HG03135 (cell line): ENCODE results near the gene RBSN.

Experiments used
- ATAC-seq: cut with Tn5 transposase; IDR thresholded peaks from one replicate; pipeline ENCODE4 v1.9.1; 2021; ENCODE audit warnings: mild to moderate bottlenecking, moderate library complexity; ENCODE audit not compliant: unreplicated experiment

RBSN gene

GRCh38 chr3:15102256-15102655 is 3.3 kb upstream of the RBSN start:
- ATAC-seq = no peak

DNA sequence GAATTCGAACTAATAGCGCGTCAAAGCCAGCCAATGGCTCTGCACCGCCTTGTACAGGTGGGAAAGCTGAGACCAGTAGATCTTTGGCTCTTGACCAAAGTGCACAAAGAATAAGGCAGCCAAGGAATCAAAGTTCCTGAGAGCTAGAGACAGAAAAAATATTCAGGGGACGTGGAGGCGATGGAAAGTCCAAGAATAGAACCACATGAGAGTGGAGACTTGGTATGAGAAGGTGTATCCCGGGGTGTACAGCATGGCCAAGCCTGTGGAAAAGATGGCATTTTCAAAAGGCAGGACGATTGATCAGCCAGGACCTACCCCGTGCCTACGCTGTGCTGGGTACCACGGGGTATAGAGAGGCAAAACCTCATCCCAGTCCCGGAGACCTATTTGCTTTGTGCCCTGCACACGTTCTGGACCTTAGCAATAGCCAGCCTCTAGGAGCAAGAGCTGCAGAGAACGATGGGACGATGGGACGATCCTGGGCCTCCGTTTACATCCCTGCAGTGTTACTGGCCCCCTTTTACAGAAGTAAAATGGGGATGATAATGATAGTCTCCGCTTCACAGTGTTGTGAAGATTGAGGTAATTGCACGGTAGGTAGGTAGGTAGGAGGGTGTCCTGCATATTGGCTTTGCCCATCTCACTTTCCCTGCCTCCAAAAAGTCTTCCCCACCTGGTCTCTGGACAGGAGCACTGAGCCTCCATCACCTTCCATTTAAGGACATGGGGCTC is 583 bp upstream of the RBSN start:
- peak; percentile 21 for ATAC-seq

DNA sequence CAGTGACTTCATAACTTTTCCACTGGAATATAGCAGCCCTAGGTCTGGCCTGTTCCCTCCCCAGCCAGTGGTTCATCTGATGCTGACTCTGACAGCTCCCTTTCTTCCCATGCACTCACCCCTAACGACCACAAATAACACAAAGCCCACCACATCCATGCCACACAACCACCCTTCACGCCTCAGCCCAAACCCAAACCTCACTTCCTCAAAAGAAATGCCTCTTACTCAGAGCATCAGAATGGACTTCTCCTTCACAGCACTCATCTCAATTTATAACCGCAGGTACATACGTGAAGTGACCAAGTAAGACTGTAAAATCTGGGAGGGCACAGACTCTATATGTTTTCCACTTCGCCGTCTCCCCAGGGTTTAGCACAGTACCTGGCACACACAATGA is 1.1 kb downstream of the RBSN start:
- ATAC-seq = no peak

DNA sequence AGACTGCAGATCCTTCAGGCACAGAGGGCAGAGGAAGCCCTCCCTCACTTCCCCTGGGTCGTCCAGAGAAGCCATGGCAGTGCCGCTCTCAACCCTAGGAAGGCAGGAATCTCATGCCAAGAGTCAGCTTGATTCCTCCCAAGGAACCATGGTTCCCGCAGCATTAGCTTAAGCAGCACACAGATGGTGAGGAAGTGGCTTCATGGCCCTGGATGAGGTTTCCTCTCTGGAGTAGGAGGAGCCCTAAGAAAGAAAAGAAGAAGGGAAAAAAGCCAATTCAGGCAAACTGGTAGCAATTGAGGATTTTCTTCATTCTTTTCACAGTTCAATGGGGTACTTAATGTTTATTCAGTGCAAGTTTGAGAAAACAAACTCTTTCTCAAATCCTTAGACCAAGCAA is 2.9 kb downstream of the RBSN start:
- no peak for ATAC-seq

GRCh38 chr3:15094187-15094875 is 4.6 kb downstream of the RBSN start:
- no peak for ATAC-seq

- ATAC-seq = no peak
These were observed 6.3 kb downstream of the RBSN start for GRCh38 chr3:15092686-15093085.

- no peak for ATAC-seq
These were observed 7.4 kb downstream of the RBSN start for GRCh38 chr3:15091575-15091974.

DNA sequence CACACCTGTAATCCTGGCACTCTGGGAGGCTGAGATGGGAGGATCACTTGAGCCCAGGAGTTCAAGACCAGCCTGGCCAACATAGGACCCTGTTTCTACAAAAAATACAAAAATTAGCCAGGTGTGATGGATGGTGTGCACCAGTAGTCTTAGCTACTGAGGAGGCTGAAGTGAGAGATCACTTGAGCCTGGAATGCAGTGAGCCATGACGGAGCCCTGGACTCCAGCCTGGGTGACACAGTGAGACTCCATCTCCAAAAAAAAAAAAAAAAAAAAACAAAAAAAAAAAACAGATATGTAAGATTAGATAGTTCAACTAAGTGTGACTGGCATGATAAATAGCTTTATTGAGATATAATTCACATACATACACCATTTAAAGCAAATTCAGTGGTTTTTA is 9.7 kb downstream of the RBSN start:
- no peak for ATAC-seq

GRCh38 chr3:15086699-15087098 is 12.2 kb downstream of the RBSN start:
- ATAC-seq = no peak

GRCh38 chr3:15086263-15086662 is 12.7 kb downstream of the RBSN start:
- no peak for ATAC-seq

GRCh38 chr3:15083252-15083651 is 15.7 kb downstream of the RBSN start:
- ATAC-seq = no peak

GRCh38 chr3:15081960-15082664 is 16.8 kb downstream of the RBSN start:
- no peak for ATAC-seq

GRCh38 chr3:15079091-15079490 is 19.9 kb downstream of the RBSN start:
- ATAC-seq = no peak

DNA sequence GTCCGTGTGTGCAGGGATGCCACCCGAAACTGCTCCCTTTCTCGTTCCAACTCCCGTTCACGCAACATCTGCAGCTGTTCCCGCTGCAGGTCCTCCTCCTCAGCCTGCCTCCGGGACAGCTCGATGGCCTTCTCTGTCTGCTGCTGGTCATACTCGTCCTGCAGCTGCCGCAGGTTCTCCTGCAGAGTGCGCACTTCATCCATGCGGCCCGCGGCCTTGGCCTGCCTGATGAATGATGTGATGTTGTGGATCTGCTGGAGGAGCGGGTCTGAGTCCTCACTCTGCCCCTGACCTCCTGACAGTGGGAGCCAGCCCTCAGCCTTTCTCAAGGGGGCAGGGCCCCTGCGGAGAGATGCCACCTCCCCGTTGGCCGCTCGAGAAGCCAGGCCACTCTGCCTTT is 24.4 kb downstream of the RBSN start:
- ATAC-seq = no peak

DNA sequence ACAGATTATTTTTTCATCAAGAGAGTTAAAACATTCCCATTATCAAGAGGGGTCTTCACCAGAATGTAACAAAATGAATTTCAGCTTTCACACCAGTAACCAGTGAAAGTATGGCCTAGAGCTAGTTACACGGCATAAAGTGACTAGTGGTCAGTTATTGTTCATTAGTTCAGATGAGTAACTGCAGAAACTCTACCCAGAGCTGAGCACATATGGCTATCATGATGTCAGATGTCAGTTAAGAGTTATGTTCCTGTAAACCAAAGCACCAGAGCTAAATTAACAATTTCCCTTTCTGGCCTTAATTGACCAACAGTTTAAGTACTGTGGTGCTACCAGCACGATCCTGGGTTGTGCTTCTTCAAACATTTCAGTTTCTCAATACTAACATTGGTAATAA is 27.2 kb downstream of the RBSN start:
- ATAC-seq = no peak

- no peak for ATAC-seq
These were observed 29.5 kb downstream of the RBSN start for GRCh38 chr3:15069441-15069840.

- no peak for ATAC-seq
These were observed 32.5 kb downstream of the RBSN start for GRCh38 chr3:15066467-15066866.

GRCh38 chr3:15065550-15066007 is 33.4 kb downstream of the RBSN start:
- ATAC-seq = no peak

DNA sequence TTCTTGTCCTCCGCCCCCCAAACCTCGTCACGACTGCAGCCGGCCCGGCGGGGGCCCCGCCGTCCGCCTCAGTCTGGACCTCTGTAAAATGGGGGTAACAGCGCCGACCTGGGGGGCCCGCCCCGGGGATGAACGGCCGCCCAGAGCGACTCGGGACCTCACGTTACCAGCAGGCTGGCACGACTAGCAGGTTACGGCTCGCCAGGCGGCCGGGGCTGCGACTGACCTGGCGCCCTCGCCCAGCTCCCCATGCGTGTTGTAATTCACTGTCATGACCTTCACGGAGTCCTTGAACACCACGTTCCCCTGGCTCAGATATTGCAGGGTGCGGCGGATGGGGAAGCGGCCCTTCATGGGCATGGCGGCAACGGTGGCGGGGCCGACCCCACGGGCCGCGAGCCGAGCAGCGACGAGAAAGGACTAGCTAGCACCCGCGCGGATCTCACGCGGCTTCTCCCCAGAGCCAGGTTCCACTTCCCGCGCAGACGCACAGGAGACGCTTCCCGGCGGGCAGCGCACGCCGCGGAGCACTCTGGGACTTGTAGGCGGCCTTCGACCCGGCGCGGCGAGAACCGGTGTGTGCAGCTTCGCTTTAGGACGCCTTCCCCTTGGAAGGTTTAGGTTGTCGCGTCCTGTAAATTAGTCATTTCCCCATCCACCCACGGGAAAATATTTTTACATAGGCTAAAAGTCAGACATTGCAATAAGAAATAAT is 34.0 kb downstream of the RBSN start, which contains the start of gene MRPS25:
Gene MRPS25 (minus strand): TSS at position 481 of the 715 bp plus-strand sequence. CDS start 121 bp downstream, at position 360.
- ATAC-seq = peak; percentile 93

DNA sequence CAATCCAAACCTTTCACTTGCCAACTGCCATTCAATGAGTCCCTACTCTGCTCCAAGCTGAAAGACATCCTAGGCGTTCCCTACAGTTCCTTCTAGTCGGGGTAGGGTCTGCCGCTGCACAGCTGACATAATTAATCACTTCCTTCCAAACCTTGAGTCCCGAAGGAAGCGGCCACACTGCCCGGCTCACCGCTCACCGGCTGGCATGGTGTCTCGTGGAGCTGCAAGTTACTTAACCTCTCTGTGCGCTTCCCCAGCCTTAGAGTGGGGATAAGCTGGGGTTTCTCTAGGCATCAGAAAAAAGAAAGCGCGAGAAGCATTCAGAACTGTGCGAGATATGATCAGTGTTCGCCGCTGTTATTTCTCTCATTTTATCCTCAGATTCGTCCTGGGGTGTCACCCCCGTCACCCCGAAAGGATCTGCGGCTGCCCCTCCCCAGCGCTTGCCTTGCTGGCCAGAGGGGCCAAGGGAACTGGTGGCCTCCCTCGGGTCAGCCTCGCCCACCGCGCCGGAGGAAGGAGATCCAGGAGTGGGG is 34.6 kb downstream of the RBSN start:
- peak; percentile 17 for ATAC-seq
